GM12873 (cell line): ENCODE measurements around the gene JOSD1.

ENCODE experiments used
- CTCF ChIP-seq: IDR thresholded peaks from 2 replicates; pipeline ENCODE4 v1.5.1; 2012; ENCODE audit warnings: low read depth, mild to moderate bottlenecking, moderate library complexity, low read length, control low read depth; ENCODE audit not compliant: insufficient read depth; ENCODE audit errors: missing control alignments

The JOSD1 gene

GRCh38 chr22:38694049-38694448, 6.7 kb downstream of the JOSD1 start:
- TF ChIP-seq CTCF, result no peak

- TF ChIP-seq CTCF, result no peak
Observed at GRCh38 chr22:38689651-38690050, 11.1 kb downstream of the JOSD1 start.

- no peak for TF ChIP-seq CTCF
Observed at GRCh38 chr22:38685761-38686160, 15.0 kb downstream of the JOSD1 start.

- no peak for TF ChIP-seq CTCF
Observed at GRCh38 chr22:38684895-38685294, 15.8 kb downstream of the JOSD1 start.

- TF ChIP-seq CTCF, result peak; percentile 69
Observed at GRCh38 chr22:38681582-38682335, 19.0 kb downstream of the JOSD1 start, which contains the start of gene TOMM22. TOMM22 (plus strand) TSS chr22:38681957; CDS start chr22:38681979, 22 bp downstream.

- TF ChIP-seq CTCF, result no peak
Observed at GRCh38 chr22:38675833-38676232, 24.9 kb downstream of the JOSD1 start.

- TF ChIP-seq CTCF, result no peak
Observed at GRCh38 chr22:38674888-38675287, 25.9 kb downstream of the JOSD1 start.
